ENCODE measurements around the gene ROCK2. TPM values are rescaled to one million over a fixed set of nuclear protein-coding genes. Genes with fewer than 3 reads are reported as not detected.

Gene ROCK2
- total RNA-seq, 1 experiment from 2014 or later, result 49.4 TPM

DNA sequence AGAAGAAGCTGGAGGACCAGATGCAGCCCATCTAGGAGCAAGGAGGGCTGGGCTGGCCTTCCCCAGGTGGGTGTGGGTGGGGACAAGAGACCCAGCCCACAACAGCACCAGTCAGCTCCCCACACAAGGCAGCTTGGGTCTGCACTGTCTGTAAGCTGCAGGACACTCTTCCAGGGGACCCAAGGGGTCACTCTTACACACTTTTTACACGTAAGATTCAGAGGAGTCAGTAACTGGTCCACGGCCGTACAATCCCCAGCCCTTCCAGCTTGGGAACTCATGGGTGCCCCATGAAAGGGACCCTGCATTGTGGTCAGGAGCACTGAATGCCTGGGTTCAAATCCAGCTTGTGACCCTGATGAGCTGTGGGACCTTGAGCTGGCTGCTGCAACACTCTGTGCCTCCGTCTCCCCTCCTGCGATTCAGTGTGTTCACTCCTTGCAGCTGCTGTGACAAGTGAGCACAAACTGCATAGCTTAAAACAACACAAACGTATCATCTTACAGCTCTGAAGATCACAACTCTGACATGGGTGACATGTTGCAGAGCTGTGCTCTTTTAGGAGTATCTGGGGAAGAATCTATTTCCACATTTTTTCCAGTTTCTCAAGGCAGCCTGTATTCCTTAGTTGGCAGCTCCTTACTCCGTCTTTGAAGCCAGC is 200.2 kb downstream of the ROCK2 start:
- no peak overlapping the region for H3K4me3 ChIP-seq (ENCODE audit: low read depth, low read length, poor library complexity, severe bottlenecking)
- no peaks in the 10 kb centered on the region for H3K36me3 ChIP-seq (ENCODE audit: insufficient read depth, low read length, poor library complexity, severe bottlenecking)
- H3K9me3 ChIP-seq (ENCODE audit: low read depth, low read length, poor library complexity, severe bottlenecking), result no peaks in the 10 kb centered on the region
- ChIA-PET CTCF (interaction anchor here (0.7 to 1.1 kb wide), 2 partner anchors 12 kb away, joined by 3 to 4 read pairs; no protein-coding TSS in a partner anchor), POLR2A (ENCODE audit: low non-redundant PET) (no interaction called here)
- TF ChIP-seq, protein P1, sequence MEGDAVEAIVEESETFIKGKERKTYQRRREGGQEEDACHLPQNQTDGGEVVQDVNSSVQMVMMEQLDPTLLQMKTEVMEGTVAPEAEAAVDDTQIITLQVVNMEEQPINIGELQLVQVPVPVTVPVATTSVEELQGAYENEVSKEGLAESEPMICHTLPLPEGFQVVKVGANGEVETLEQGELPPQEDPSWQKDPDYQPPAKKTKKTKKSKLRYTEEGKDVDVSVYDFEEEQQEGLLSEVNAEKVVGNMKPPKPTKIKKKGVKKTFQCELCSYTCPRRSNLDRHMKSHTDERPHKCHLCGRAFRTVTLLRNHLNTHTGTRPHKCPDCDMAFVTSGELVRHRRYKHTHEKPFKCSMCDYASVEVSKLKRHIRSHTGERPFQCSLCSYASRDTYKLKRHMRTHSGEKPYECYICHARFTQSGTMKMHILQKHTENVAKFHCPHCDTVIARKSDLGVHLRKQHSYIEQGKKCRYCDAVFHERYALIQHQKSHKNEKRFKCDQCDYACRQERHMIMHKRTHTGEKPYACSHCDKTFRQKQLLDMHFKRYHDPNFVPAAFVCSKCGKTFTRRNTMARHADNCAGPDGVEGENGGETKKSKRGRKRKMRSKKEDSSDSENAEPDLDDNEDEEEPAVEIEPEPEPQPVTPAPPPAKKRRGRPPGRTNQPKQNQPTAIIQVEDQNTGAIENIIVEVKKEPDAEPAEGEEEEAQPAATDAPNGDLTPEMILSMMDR (conservative IDR thresholded peaks at IDR 0.05; ENCODE audit: low read depth, low read length), result no peak
- no peak for TF ChIP-seq EZH2 (IDR thresholded peaks at IDR 0.05; ENCODE audit: borderline replicate concordance, low read depth, low read length, poor library complexity, severe bottlenecking)
- DNase-seq (ENCODE audit: low spot score), result no peak
- BruUV-seq (replicated peaks), result no TSS peak
- intact Hi-C loops (cut with micrococcal nuclease; ENCODE audit: unreplicated experiment), result no loop called here
- H3K27ac ChIP-seq (ENCODE audit: low read depth, low read length, poor library complexity, severe bottlenecking), result no peak overlapping the region
- H3K4me1 ChIP-seq (ENCODE audit: insufficient read depth, low read length, poor library complexity, severe bottlenecking), result no peaks in the 10 kb centered on the region
- H3K27me3 ChIP-seq (replicated peaks; ENCODE audit: insufficient read depth, low read depth, low read length, poor library complexity), result no peaks in the 10 kb centered on the region

DNA sequence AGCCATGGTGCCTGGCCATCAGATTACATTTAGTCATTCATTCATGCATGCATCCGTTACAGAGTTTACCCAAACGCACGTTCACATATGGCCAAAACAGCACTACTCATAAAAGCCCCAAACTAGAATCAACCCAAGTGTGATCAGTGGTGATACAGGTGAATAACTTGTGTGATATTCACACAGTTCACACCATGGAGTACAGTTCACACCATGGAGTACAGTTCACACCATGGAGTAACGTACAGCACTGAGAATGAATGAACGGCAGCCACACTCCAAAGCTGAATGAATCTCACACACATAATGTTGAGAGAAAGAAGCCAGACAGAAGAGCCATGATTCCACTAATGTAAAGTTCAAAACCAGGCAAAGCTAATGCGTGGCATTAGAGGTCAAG is 201.4 kb downstream of the ROCK2 start:
- Histone ChIP-seq H3K36me3 (ENCODE audit: insufficient read depth, low read length, poor library complexity, severe bottlenecking) (no peaks in the 10 kb centered on the region), H3K27ac (ENCODE audit: low read depth, low read length, poor library complexity, severe bottlenecking) (no peak overlapping the region), H3K9me3 (ENCODE audit: low read depth, low read length, poor library complexity, severe bottlenecking) (no peaks in the 10 kb centered on the region), H3K4me3 (ENCODE audit: low read depth, low read length, poor library complexity, severe bottlenecking) (no peak overlapping the region), H3K27me3 (replicated peaks; ENCODE audit: insufficient read depth, low read depth, low read length, poor library complexity) (no peaks in the 10 kb centered on the region), H3K4me1 (ENCODE audit: insufficient read depth, low read length, poor library complexity, severe bottlenecking) (no peaks in the 10 kb centered on the region)
- CTCF ChIA-PET, result interaction anchor here (0.6 kb wide), 2 partner anchors 10 to 13 kb away, joined by 4 read pairs; a partner anchor contains a TSS
- POLR2A ChIA-PET (ENCODE audit: low non-redundant PET), result no interaction called here
- BruUV-seq (replicated peaks), result no TSS peak
- TF ChIP-seq, protein P1 (conservative IDR thresholded peaks at IDR 0.05; ENCODE audit: low read depth, low read length), result no peak
- TF ChIP-seq EZH2 (IDR thresholded peaks at IDR 0.05; ENCODE audit: borderline replicate concordance, low read depth, low read length, poor library complexity, severe bottlenecking), result no peak
- DNase-seq (ENCODE audit: low spot score), result no peak
- intact Hi-C loops (cut with micrococcal nuclease; ENCODE audit: unreplicated experiment), result no loop called here

DNA sequence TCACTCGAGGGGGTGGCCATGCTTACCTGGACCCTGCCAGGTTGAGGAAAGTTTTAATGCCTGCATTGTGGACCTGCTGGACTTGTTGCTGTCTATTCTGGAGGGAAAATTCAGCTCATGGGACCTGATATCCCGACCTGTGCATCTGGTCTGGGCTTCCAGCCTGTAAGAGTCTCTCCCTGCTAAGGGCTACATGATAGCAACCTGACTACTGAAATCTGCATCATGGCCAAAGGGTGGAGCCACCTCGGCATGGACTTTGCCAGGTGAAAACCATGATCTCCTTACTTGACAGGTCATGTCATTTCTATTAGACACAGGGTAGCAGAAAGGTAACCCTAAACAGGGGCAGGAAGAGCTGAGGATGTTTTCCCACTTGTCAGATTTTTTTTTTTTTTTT is 202.1 kb downstream of the ROCK2 start:
- Histone ChIP-seq H3K36me3 (ENCODE audit: insufficient read depth, low read length, poor library complexity, severe bottlenecking) (no peaks in the 10 kb centered on the region), H3K27ac (ENCODE audit: low read depth, low read length, poor library complexity, severe bottlenecking) (no peak overlapping the region), H3K4me3 (ENCODE audit: low read depth, low read length, poor library complexity, severe bottlenecking) (no peak overlapping the region), H3K27me3 (replicated peaks; ENCODE audit: insufficient read depth, low read depth, low read length, poor library complexity) (no peaks in the 10 kb centered on the region), H3K4me1 (ENCODE audit: insufficient read depth, low read length, poor library complexity, severe bottlenecking) (no peaks in the 10 kb centered on the region), H3K9me3 (ENCODE audit: low read depth, low read length, poor library complexity, severe bottlenecking) (no peaks in the 10 kb centered on the region)
- TF ChIP-seq, protein P1 (conservative IDR thresholded peaks at IDR 0.05; ENCODE audit: low read depth, low read length), result no peak
- CTCF ChIA-PET, result no interaction called here
- no TSS peak for BruUV-seq (replicated peaks)
- POLR2A ChIA-PET (ENCODE audit: low non-redundant PET), result no interaction called here
- intact Hi-C loops (cut with micrococcal nuclease; ENCODE audit: unreplicated experiment), result no loop called here
- no peak for DNase-seq (ENCODE audit: low spot score)

All from A673 (cell line).